Measurements from ENCODE around the gene S100A13. TPM values are rescaled to one million over a fixed set of nuclear protein-coding genes. Genes with fewer than 3 reads are reported as not detected.

The S100A13 gene
- total and polyA plus RNA-seq, 10 of the 15 experiments (the other 5 are each of a cell fraction or from before 2014, with no cell fraction given), result 5.7 to 30.9 (median 9.1) TPM

DNA sequence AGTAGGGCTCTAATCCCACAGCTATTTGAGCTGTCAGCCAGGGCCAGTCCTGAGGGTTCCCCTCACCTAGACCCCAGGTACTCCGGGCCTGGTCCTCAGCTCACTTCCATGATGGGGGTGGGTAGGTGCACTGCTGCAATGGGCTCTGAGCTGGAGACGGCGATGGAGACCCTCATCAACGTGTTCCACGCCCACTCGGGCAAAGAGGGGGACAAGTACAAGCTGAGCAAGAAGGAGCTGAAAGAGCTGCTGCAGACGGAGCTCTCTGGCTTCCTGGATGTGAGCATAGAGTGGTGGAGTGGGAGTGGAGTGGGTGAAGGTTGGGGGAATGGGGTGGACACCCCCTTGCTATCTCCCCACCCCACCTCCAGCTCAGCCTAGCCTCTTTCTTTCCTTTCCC, 3.1 kb upstream of the S100A13 start:
- Histone ChIP-seq H4K20me1 (ENCODE audit: control insufficient read depth, insufficient read depth) (no peaks in the 10 kb centered on the region), H3K79me2 (ENCODE audit: control insufficient read depth, insufficient read depth, low read length) (peaks cover 14% of the 10 kb centered on the region), H3K4me3 (no peak overlapping the region), H3K4me2 (ENCODE audit: control insufficient read depth, insufficient read depth) (no peak overlapping the region), H3K4me1 (ENCODE audit: control insufficient read depth, insufficient read depth, low read length) (peaks cover 14% of the 10 kb centered on the region), H3K27me3 (replicated peaks in 1 of 2; ENCODE audit: control insufficient read depth in 2 of 2, insufficient read depth in 2 of 2, low read length in 1 of 2) (no peaks in the 10 kb centered on the region), H2AFZ (ENCODE audit: control insufficient read depth, low read depth, low read length) (no peak overlapping the region), H3K27ac (ENCODE audit: control insufficient read depth, insufficient read depth) (no peak overlapping the region), H3K9ac (ENCODE audit: control insufficient read depth, insufficient read depth, low read length) (no peak overlapping the region), H3K36me3 (ENCODE audit: control insufficient read depth in 2 of 2, insufficient read depth in 2 of 2, low read length in 1 of 2) (0 out of 4 replicates have a peak, but pooled peaks cover 0 to under 1% of the 10 kb centered on the region in 2 experiments), H3K9me3 (replicated peaks; ENCODE audit: control insufficient read depth, insufficient read depth, low read length) (no peaks in the 10 kb centered on the region)
- no peak for DNase-seq (ENCODE audit: low read depth, low spot score)
- SMC1A ChIA-PET (ENCODE audit: uncharacterized antibody, unreplicated experiment), result no interaction called here
- intact Hi-C loops (cut with micrococcal nuclease; ENCODE audit: unreplicated experiment) (no loop called here), in situ Hi-C loops (cut with MboI) (no loop called here)
- TF ChIP-seq, protein P1, sequence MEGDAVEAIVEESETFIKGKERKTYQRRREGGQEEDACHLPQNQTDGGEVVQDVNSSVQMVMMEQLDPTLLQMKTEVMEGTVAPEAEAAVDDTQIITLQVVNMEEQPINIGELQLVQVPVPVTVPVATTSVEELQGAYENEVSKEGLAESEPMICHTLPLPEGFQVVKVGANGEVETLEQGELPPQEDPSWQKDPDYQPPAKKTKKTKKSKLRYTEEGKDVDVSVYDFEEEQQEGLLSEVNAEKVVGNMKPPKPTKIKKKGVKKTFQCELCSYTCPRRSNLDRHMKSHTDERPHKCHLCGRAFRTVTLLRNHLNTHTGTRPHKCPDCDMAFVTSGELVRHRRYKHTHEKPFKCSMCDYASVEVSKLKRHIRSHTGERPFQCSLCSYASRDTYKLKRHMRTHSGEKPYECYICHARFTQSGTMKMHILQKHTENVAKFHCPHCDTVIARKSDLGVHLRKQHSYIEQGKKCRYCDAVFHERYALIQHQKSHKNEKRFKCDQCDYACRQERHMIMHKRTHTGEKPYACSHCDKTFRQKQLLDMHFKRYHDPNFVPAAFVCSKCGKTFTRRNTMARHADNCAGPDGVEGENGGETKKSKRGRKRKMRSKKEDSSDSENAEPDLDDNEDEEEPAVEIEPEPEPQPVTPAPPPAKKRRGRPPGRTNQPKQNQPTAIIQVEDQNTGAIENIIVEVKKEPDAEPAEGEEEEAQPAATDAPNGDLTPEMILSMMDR (IDR thresholded peaks at IDR 0.05 in 2 of 3, conservative IDR thresholded peaks at IDR 0.05 in 1 of 3; ENCODE audit: control insufficient read depth in 2 of 3, extremely low read depth in 1 of 3, insufficient read depth in 1 of 3, low read depth in 3 of 3, low read length in 3 of 3), result no peak
- TF ChIP-seq NFXL1 (IDR thresholded peaks at IDR 0.05; ENCODE audit: borderline replicate concordance), result no peak
- TF ChIP-seq RCOR1 (conservative IDR thresholded peaks at IDR 0.05; ENCODE audit: low read depth, low read length), result no peak
- TF ChIP-seq, protein P2, sequence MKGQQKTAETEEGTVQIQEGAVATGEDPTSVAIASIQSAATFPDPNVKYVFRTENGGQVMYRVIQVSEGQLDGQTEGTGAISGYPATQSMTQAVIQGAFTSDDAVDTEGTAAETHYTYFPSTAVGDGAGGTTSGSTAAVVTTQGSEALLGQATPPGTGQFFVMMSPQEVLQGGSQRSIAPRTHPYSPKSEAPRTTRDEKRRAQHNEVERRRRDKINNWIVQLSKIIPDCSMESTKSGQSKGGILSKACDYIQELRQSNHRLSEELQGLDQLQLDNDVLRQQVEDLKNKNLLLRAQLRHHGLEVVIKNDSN (IDR thresholded peaks at IDR 0.05; ENCODE audit: borderline replicate concordance, extremely low read length, insufficient read depth, low read depth, low read length), result no peak
- no peak for TF ChIP-seq FOXK2 (IDR thresholded peaks at IDR 0.05)
- no peak for TF ChIP-seq HDGF (IDR thresholded peaks at IDR 0.05)
- TF ChIP-seq BMI1 (IDR thresholded peaks at IDR 0.05; ENCODE audit: borderline replicate concordance), result no peak
- no peak for TF ChIP-seq STAT3 (IDR thresholded peaks at IDR 0.05; ENCODE audit: low read depth, low read length)
- no peak for TF ChIP-seq ZZZ3 (IDR thresholded peaks at IDR 0.05; ENCODE audit: control insufficient read depth, insufficient read length, low read depth)
- BruUV-seq (replicated peaks), result no TSS peak
- FAIRE-seq, result no peak
- 80% methylated on average over 7 of the region's 7 CpGs for WGBS (ENCODE audit: insufficient coverage, insufficient replicate concordance, low lambda C conversion rate, missing lambda C conversion rate)
- POLR2A ChIA-PET, result no interaction called here
- CTCF ChIA-PET, result interaction anchor here (2.1 to 5.2 kb wide), 3 partner anchors 14 to 62 kb away, joined by 11 to 66 read pairs (median 12); partner anchors contain the start of genes S100A14 and S100A16
- no peak for ATAC-seq
- RAD21 ChIA-PET (ENCODE audit: unreplicated experiment), result no interaction called here
